H1 (cell line): ENCODE measurements around the gene CLEC16A. TPM values are rescaled to one million over a fixed set of nuclear protein-coding genes. Genes with fewer than 3 reads are reported as not detected.

Source experiments
- ASH2L ChIP-seq: fragments of 200-600, 300-600 bp; sonication (generic); IDR thresholded peaks from one replicate; pipeline ENCODE4 v1.7.1; 2017; ENCODE audit warnings: low read length
- CHD7 ChIP-seq: fragments of 300-600 bp; sonication (generic); IDR thresholded peaks from 2 replicates; pipeline ENCODE4 v1.7.1; 2012; ENCODE audit warnings: low read length, moderate library complexity, mild to moderate bottlenecking, inconsistent platforms; ENCODE audit not compliant: insufficient replicate concordance
- polyA plus RNA-seq, 7 experiments: library from polyadenylated mRNA; depleted of rRNA in 3 of 7; stranded (reverse) in 5 of 7; unstranded in 2 of 7; fragments of >200 nt in 5 of 7; fragments of 200-250 nt in 2 of 7; gene quantifications; 1 replicate in 5 of 7; 2 replicates in 1 of 7; 4 replicates in 1 of 7; pipeline versions ENCODE4 v1.2.1 to v1.2.3, GENCODE V29; 2011 to 2013; ENCODE audit warnings: missing spikeins in 2 of 7, mixed read lengths in 2 of 7
- total RNA-seq: library from RNA; stranded (reverse); fragmentation: NEBNext Ultra II Directional; extraction: Animal tissue kit (Norgen Biotek cat#: 25700); gene quantifications from 2 replicates; pipeline ENCODE4 v1.2.1, GENCODE V29; 2021

CLEC16A gene
- total and polyA plus RNA-seq, 2 of the 8 experiments (the other 6 are each of a cell fraction or from before 2014, with no cell fraction given) = 7.6 to 19.3 TPM

- TF ChIP-seq CHD7 (no peak), ASH2L (no peak)
Measured at GRCh38 chr16:10972819-10973464, 28.6 kb downstream of the CLEC16A start (continued).
